DMS114 treated with DMSO at 0.1 percent for 48 hours (cell line): ENCODE measurements around the gene ANKMY1.
"Not testable (repeated sequence)": the region's sequence is repeated elsewhere in the genome, so short reads cannot be mapped to it uniquely, and the experiment has no call there.

Source experiments
- DNase-seq: peaks from one replicate; lab custom pipeline; 2025; ENCODE audit not compliant: unreplicated experiment; lab: John Stamatoyannopoulos, UW

ANKMY1 gene

DNA sequence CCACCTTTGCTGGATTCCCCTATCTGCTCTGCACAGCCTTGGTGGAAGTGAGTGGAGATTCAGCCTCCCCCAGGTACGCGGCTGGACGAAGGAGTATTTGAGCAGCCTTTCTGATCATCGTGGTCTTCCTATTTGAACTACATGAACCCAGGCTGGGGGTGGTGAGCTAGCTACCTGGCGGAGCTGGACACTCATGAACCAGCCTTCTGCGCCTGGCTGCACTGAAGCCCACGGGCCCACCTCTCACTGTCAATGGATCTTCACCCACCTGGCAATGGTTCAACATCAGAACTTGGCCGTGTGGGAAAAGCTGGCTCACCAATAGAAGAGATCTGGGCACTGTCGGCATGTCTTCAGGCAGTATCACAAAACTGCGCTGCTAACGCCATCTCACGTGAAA is 35.4 kb downstream of the ANKMY1 start:
- DNase-seq: no peak

- DNase-seq: not testable (repeated sequence)
Measured at GRCh38 chr2:240521885-240522284, 35.9 kb downstream of the ANKMY1 start.

DNA sequence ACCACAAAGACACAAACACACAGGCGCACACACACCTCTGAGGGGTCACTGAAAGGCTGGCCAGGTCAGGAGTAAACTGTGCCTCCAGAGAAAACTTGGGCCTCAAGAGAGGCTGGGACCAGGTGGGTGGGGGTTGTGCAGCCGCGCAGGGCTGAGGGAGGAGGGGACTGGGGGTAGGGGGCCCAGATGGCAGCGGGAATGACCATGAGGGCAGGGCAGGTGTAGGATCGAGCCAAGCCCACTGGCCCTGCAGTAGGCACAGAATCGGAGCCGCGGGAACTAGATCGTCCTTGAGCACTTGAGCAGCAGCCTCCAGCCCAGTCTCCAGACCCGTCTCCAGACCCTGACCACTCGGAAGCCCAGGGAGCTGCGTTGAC is 36.8 kb downstream of the ANKMY1 start:
- no peak for DNase-seq

DNA sequence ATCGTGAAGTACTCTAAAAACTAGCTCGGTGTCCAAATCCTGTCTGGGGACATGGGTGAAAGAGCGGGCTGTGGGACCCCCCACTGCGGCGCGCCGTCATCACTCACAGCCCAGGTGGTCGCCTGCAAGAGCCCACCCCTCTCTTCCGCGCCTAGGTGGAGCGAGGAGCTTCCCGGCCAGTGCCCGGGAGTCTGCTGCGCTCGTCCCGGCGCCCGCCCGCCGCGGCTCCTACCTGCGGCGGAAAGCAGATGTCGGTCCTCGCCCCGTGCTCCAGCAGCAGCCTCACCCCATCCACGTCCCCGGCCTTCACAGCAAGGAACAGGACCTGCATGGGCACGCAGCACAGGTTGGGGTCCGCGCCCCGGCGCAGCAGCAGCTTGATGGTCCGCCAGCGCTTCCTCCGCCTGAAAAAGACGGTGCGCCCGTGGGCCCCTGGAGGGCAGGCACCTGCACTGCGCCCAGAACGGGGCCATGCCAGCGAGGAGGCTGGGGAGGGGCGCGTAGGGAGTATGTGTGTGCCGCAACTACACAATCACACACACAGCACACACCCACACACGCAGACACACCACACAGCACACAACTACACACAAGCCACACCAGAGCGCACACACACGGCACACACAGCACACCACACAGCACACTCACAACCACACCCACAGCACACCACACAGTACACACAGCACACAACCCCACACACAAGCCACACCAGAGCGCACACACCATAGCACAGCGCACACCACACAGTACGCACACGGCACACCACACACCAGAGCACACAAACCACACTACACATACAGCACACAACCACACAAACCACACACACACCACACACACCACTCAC is 37.4 kb downstream of the ANKMY1 start:
- DNase-seq: no peak

DNA sequence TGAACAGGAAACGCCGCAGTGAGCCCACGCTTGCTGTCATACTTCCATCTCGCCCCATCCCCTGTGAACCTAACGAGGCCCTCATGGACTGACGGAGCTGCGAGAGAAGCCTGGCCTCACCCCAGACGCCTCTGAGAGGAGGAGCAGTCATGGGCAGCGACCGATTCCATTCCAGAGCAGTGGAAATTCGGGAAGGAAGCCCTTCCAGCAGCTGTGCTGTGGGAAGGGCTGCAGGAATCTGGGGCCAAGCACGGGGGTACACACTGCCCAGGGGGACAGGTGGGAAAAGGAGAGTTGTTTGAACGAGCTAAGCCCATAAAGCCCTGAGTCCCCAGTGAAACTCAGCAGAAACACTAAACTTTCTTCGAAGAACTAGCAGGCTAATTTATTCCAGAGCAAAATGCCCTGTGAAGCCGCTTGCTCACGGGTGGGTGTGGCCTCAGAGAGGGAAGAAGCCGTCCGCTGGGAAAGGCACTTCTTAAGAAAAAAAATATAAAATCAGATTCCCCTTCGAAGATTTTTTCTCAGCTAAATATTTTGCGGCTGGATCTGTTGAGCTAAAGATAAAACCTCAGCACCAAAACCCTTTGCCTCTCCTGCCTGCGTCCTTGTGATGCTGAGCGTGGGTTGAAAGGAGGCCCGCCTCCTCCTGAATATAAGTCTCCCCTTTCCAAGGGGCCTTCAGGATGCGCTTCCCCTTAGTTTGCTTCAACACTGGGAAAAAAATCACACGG is 38.2 kb downstream of the ANKMY1 start:
- DNase-seq: no peak

- DNase-seq: no peak
Measured at GRCh38 chr2:240518981-240519380, 38.8 kb downstream of the ANKMY1 start.

- DNase-seq: no peak
Measured at GRCh38 chr2:240517342-240517741, 40.4 kb downstream of the ANKMY1 start.

GRCh38 chr2:240514631-240515030 is 43.2 kb downstream of the ANKMY1 start:
- DNase-seq: no peak

DNA sequence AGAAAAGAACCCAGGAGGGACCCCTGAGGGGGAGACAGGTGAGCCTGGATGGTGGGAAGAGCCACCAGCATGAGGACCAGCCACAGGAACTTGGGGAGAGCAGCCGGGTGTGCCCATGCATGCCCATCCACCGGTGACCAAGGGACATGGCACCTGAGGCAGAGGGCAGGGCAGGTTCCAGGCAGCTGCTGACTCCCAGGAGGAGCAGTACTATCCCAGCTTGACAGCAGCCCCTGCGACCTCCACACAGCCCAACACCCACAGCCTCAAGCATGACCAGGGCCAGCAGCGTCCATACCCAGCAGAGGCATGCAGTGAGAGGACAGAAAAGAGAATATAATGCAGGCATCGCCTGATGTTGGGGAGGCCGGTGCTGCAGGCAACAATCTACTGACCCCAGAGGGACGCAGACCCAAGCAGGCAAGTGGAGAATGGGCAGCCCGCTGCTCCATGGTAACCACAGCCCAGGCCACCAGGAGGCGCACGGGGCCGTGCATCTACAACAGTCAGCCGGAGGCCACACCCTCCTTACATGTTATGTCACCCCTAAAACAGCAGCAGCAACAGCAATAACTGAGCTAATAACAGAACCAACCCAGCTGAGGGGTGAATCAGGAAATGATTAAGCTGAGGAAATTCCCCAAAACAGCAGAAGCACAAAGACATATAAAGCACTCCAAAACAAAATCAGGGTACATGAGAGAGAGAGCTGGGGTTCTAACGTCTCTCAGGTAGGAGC is 44.1 kb downstream of the ANKMY1 start:
- DNase-seq: peak; percentile 34

GRCh38 chr2:240512666-240513535 is 44.9 kb downstream of the ANKMY1 start:
- DNase-seq: no peak

- DNase-seq: no peak
Measured at GRCh38 chr2:240512109-240512485, 45.7 kb downstream of the ANKMY1 start.

- no peak for DNase-seq
Measured at GRCh38 chr2:240511351-240512108, 46.3 kb downstream of the ANKMY1 start.

DNA sequence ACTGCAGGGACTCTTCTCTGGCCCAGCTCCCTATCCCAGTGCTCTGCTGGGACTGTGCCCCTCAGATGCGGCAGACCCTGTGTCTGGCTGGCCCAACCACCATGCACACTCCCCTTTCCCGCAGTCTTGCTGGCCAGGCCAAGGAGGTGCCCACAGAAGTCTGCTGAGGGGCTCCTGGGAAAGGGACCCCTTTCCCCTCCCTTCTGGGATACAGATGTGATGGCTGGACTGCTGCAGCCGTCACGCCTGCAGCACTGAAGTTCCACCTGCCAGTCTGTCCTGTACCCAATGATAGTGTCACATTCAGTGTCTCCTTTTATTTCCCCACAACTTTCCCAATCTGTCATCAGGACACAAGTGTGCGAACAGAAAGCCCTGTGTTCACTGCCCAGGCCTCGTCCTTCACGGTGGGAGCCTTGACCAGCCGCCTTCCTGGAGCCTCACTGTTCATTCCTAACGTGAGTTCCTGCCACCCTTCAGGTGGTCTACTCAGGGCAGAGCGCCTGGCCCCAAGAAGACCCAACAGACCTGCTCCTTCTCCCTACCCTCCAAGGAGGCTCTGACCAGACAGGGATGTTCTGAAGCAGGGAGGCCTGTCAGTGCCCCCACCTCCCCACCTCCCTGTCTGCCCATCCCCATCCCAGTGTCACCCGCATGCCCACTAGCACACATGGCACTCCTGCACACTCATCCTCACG is 47.1 kb downstream of the ANKMY1 start:
- no peak for DNase-seq

DNA sequence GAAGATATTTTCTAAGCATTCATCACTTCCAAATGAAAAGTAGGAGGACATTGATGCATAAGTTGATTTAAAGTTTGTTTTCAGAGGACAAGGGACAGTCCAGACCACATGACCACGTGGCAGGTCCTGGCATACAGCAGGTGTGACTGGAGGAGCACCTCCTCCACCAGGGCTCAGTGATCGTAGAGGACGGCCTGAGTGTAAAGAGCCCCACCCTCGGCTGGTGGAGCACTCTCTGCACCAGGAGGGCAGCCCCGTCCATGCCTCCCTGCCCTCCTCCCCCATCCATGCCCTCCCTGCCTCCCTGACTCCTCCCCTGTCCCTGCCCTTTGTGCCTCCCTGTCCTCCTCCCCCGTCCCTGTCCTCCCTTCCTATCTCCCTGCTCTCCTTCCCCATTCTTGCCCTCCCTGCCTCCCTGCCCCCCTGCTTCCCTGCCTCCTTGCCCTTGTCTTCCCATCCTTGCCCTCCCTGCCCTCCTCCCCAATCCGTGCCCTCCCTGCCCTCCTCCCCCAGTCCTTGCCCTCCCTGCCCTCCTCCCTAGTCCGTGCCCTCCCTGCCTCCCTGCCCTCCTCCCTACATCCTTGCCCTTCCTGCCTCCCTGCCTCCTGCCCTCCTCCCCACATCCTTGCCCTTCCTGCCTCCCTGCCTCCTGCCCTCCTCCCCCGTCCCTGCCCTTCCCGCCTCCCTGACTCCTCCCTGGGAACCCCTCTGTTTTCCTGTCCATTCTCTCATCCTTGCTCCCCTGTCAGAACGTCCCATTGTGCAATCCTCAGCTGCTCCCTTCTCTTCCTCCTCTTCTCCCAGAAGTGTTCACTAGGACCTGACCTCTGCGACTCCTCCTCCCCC is 47.9 kb downstream of the ANKMY1 start:
- DNase-seq: no peak

- no peak for DNase-seq
Measured at GRCh38 chr2:240508832-240509545, 48.8 kb downstream of the ANKMY1 start.

DNA sequence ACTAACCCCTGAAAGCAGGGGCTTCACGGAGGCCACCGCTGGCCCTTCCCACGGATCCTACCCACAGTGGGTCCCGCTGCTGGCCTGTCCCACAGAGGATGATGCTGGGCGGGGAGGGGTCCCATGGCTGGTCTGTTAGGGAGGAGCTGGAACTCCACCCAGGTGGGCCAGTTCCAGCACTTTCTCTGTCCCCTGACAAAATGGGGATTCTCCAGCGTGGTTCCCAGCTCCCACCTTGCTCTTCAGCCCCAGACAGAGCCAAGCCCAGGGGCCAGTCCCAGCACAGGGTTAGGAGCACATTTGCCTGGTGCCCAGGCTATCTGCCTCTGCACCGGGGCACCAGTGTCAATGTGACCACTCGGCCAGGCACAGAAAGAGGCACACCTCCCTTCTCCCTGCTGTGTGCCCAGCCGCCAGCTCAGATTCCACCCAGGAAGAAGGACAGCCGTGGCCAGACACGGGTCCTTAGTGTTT is 50.0 kb downstream of the ANKMY1 start:
- no peak for DNase-seq

DNA sequence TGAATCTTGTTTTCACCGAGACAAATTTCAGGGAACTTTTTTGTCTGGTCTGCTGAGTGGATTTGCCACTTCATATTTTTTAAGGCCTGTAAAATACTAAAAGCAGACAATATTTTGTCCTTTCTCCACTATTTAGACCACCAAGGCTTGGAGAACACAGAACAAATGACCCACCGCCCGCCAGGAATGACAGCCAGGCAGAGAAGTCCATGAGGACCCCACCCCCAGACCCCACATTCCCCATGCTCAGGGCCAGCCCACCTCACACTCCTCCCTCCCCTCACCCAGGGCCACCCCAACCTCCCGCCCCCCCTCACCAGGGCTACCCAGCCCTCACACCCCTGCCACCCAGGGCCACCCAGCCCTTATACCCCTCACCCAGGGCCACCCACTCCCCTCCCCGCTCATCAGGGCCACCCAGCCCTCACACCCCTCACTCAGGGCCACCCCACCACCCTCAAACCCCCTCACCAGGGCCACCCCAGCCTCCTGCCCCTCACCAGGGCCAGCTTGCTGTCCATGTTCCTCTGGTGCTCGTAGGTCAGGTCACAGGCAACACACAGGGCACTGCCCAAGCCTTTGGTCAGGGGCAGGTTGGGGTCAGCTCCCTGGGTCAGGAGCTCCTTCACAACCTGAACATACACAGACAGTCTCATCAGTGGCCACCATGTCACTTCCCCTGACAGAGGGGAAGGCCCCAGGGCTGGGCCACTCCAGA is 50.6 kb downstream of the ANKMY1 start:
- DNase-seq: no peak
